Bone marrow (tissue), 2 donors: Measurements from ENCODE around the gene GARIN5B.
"Not testable (repeated sequence)": the region's sequence is repeated elsewhere in the genome, so short reads cannot be mapped to it uniquely, and the experiment has no call there.

Experiments used
- DNase-seq, 2 donors: peaks; one replicate each; lab custom pipeline; 2025; lab: John Stamatoyannopoulos, UW

The GARIN5B gene

DNA sequence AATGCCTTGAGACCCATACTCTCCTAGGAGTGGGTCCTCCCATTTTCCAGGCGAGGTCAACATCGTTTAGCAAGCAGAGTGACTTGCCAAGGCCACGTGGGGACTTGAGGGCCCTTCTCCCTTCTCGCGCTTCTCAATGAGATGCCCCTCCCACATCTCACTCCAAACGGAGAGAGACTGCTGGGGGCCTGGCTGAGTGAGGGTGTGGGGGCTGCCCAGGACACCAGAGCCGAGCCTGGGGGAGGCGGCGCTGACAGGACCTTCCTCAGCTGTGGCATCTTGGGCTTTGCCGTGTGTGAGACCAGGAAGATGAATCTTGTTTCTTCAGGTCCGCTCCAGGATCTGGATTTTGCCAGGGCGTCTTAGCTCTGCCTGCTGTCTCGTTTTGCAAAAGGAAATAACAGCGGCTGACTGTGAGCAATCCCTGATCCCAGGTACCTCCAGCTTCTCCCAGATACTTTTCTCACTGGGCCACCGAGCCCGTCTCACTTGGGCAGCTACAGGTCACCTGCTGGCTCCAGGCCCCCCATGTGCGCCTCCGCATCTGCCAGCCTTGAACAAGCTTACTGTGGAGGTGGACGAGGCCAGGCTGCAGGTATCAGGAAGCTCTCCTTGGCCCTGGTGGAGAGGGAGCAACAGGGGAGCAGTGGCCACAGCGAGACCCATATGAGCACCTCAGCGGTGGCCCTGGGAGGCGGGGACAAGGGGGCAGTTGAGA, 14.6 kb downstream of the GARIN5B start:
- DNase-seq: no peak

DNA sequence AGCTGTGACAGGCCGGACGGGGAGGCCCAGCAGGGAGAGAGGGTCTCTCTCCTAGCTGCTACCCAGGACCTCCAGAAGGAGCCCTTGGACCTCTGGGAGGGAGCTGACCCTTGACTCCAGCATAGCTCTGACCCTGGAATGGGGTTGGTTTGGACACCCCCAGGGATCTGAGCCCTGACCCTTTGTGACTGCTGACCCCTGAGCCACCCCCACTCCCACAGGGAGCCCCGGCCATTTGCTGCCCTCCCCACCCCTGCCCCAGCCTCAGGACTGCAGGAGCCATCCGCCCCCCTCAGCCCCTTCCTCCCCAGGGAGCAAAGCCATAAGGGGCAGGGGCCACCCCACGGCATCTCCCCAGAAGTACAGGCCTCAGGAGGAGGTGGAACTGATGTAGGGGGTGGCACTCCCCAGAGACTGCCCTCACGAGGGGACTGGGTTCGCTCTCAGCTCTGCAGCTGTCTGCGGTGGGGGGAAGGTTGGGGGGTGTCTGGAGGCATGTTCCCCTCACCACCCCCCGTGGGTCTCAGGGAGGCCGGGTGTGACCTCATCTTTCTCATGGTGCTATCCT, 15.5 kb downstream of the GARIN5B start:
- no peak for DNase-seq

DNA sequence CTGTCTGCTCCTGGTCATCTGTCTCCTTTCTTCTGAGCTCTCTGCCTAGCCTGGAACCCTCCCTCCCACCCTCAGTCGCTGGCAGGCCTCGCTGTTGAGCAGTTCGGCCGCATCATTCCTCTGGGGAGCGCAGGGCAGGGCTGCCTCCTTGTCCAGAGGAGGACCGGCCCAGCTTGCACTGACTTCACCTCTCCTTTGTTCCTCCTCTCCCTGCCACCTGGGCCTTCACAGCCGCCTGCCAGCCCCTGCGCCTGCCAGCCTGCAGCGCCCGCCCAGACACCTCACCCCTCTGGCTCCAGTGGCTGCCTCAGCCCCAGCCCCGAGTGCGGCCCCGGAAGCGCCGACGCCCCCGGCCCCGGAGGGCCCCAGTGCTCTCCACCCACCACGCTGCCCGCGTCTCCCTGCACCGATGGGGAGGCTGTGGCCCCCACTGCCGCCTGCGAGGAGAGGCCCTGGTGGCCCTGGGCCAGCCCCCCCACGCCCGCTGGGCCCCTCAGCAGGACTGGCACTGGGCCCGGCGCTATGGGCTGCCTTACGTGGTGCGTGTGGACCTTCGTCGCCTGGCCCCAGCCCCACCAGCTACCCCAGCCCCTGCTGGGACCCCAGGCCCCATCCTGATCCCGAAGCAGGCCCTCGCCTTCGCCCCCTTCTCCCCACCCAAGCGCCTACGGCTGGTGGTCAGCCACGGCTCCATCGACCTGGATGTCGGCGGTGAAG, 16.2 kb downstream of the GARIN5B start:
- DNase-seq: no peak

DNA sequence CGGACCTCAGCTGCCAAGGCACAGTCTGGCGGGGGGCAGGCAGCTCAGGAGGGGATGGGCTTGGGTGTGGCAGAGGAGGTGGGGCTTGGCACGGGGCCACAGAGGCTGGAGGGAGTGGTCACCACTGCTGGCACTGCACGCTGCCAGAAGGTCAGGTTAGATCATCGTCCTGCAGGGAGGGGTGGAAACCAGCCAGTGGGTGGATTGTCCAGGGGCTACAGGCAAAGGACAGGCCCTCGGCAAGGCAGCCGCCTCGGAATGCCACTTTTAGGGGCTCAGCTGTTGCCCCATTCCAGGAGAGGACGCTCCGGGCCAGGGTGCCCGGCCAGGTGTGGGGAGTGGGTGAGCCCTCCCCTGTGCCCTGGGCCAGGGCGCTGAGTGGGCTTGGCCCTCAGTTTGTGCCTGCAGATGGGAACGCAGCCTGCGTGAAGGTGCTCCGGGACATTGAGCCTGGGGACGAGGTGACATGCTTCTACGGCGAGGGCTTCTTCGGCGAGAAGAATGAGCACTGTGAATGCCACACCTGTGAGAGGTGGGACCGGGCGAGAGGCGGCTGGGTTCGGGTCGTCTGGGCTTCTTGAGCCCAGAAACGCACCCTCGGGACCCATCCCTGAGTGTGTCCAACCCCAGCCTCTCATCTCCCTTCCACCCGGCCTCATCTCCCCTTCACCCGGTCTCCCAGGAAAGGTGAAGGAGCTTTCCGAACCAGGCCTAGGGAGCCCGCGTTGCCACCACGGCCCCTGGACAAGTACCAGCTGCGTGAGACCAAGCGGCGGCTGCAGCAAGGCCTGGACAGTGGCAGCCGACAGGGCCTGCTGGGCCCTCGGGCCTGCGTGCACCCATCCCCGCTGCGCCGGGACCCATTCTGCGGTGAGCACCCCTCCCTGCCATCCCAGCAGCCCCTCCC, 17.0 kb downstream of the GARIN5B start:
- no peak for DNase-seq

DNA sequence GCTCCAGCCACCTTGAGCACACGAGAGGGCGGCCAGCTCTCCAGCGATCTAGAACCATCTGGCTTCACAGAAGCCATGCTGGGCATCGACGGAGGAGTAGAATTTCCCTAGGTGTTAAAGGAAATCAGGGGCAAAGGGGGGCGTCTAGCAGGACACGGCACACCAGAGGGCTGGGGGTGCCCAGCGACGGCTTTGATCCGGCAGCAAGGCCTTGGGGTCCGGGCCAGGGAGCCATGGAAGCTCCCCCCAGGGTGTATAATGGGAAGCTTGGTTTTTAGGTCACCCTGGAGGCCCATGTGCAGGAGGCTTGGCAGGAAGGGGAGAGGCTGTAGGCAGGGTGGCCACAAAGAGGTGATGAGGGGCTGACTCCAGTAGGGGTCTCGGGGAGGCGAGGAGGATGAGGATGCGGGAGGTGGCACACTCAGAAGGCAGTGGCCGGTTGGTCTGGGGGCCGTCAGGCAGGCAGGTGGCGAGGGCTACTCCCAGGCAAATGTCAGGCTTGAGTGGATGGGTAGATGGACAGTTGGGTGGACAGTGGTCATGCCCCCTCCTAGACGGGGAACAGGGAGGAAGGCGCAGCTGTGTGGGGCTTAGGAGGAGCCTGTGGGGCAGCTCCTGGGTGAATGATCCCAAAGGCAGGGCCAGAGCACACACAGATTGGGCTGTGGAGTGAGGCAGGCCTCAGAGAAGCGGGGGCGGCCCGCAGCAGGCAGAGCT, 17.8 kb downstream of the GARIN5B start:
- no peak for DNase-seq

DNA sequence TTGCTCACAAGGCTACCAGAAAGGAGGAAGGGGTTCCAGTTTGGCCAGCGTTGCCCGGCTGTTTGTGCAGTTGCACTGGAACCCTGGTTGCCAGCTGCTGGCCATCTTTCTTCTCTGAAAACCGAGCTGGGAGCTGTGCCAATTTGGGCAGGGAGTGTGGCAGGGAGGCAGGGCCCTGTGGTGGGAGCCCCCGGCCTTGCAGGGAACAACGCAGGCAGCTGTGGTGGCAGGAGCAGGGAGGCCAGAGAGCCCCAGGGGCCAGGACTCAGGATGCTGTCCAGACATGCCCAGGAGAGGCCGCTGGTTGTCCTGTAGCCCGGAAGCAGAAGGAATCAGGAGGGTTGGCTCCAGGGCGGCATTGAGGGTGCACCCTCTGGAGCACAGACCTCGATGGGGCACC, 18.6 kb downstream of the GARIN5B start:
- DNase-seq: no peak

DNA sequence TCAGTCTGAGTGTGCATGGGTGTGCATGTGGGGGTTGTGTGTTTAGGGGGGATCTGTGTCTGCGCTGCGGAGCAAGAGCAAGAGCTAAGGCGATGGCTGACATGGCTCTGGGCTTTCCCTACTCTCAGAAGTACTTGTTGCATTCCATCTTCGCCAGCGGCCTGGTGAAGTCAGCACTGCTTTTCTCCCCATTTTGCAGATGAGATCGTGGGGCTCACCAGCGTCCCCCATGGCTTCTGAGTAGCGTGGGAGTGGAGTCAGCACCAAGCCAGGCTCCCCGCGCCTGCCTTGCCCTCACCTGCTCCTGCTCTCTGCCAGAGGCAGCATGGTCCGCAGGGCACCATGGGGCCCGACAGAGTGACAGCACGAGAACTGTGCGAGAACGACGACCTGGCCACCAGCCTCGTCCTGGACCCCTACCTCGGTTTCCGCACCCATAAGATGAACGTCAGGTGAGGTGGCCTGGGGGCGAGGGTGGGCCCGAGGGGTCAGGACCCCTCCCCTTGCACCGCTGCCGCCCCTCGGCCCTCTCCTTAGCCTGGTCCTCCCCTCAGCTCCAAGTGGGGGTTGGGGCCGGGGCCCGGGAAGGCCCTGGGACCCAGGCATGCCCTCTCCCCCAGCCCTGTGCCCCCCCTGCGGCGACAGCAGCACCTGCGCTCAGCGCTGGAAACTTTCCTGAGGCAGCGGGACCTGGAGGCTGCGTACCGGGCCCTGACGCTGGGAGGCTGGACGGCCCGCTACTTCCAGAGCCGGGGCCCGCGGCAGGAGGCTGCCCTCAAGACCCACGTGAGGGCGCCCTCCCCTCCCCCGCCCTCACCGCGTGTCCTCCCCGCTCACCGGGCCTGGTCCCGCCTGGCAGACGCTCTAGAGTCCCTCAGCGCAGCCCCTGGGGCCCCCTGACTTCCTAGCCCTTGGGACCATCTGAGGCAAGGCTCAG, 21.2 kb downstream of the GARIN5B start:
- DNase-seq: no peak

DNA sequence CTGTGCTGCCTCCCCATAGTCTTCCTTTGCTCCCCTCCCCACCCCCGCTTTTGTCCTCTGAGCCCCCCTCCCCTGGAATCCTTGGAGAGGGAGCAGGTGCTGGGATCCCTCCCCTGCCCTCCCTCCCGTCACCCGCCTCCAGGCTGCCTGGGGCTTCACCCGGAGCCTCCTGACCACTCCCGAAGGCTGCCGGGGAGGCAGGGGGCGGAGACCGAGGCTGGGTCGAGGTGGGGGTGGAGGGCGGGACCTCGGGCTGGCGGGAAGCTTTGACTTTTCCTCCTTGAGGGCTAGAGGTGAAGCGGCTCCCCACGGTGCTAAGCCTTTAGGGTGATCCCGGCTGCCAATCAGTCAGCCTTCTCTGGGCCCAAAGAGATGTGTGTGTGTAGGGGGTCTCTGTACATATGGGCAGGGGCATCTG, 21.9 kb downstream of the GARIN5B start:
- no peak for DNase-seq

DNA sequence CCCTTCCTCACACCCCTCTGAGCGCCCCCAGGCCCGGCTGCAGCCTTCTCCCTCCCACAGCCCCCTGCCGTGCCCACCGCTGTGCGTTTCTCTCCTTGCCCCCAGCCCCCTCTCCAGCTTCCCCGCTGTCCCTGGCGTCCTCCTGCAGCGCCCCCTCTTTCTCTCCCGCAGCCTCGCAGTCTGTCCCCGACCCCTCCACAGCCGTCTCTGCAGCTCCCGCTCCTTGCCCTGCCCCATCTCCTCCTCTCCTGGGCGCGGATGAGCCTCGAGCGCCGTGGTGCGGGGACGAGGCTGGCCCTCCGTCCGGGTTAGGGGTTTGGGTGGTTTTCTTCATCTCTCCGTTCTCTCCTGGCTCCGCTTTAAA, 22.3 kb downstream of the GARIN5B start:
- DNase-seq: no peak

DNA sequence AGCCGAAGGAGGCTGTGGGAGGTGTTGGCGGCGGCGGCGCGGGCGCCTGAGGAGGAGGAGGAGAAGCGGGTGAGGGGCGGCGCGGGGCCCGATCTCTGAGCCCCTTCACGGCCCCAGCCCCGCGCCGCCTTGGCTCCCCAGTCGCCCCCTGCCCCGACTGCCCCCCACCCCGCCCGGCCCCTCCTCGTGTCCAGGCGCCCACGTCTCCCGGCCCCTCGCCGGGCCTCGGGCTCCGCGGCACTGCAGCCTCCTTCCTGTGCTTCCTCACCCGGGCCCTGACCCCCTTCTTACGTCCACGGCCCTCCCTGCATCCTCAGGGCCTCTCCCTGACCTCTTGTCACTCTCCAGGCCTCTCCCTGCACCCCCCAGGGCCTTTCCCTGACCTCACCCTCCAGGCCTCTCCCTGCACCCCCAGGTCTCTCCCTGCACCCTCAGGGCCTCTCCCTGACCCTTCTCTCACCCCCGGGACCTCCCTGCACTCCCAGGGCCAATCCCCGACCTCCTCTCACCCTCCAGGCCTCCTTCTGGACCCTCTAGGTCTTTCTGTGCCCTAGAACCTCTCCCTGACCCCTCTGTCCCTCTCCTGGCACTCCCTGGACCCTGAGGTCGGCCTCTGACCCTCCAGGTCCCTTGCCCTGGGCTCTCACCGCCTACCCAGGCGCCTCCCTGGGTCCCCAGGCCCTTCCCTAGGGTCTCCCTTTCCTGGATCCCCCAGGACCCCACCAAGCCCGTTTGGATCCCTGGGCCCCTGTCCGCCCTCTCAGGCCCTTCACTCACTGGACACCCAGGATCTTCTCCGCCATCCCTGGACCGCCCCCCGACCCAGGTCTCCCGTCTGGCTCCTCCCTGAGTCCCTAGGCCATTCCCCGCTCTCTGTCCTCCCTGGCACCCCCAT, 22.9 kb downstream of the GARIN5B start:
- no peak for DNase-seq

DNA sequence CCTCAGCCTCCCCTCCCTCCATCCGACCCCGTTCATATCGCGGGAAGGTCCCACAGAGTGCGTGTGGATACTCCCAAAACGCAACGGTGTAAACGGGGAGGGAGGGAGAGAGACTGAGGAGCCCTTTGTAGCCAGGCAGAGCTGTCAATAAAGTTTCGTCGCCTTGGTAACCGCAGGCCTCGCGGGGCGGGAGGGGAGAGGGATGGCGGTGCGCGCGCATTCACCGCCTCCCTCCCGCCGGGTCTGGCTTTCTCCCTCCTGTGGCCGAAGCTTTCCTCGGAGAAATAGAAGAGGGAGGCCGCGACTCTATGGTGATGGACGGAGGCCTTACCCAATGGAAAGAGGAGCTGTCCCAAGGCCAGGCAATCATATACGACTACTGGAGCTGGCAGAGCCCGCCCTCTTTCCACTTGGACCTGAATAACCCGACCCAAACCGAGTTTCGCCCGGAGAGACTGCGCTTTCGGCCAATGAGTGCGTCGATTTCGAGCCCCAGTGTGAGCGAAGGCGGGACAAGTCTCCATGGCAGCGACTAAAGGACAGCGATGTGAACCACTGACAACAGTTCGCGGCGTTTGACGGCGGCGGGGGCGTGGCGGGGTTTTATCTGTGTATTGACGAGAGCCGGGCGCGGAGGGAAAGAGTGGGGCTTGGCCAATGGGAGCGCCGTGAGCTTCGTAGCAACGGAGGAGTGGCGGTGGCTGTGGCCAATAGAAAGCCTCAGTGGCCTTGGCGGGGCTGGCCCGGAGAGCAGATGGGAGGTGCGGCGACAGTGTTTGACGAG, 23.8 kb downstream of the GARIN5B start, which contains the start of gene KMT5C:
Gene KMT5C, plus strand, starts transcription at position 772 of the 784 bp plus-strand sequence. CDS start 2,061 bp downstream, outside the sequence.
- DNase-seq: peak; percentile 97 to 99

DNA sequence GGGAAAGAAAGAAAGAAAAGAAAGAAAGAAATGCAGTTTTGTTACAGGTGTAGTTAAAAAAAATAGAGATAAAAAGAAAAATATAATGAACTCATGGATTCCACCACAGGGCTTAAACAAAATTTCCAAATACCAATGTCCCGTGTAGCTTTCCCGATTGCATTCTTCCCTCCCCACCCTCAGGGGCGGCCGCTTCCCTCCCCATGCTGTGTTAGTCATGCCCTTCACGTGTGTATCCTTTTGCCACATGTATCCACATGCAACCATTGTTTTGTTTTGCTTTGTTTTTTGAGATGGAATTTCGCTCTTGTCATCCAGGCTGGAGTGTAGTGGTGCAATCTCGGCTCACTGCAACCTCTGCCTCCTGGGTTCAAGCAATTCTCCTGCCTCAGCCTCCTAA, 27.0 kb downstream of the GARIN5B start:
- DNase-seq: no peak

DNA sequence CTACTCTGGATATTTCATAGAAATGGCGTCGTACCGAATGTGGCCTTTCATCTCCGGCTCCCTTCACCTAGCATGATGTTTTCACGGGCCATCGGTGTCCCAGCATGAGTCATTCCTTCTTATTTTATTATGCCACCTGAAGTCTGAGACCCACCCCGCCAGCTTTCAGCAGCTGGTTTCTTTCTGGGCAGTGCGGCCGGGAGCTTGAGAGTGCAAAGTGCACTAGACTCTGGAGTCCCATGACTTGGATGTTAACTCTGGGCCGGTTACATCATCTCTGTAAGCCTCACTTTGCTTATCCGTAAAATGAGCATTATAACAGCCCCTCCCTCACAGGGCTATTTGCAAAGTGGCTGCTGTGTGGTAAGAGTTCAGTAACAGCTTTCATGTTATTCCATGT, 29.2 kb downstream of the GARIN5B start:
- no peak for DNase-seq

DNA sequence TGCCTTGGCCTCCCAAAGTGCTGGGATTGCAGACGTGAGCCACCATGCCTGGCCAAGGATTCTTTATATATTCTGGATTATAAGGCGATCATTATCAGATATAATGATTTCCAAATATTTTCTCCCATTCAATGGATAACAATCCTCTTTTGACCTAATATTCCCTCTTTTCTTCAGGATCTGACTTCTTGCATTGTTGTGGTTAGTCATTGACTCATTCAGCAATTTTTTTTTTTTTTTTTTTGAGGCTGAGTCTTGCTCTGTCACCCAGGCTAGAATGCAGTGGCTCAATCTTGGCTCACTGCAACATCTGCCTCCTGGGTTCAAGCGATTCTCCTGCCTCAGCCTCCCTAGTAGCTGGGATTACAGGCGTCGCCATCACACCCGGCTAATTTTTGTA, 33.3 kb downstream of the GARIN5B start:
- DNase-seq: not testable (repeated sequence)

DNA sequence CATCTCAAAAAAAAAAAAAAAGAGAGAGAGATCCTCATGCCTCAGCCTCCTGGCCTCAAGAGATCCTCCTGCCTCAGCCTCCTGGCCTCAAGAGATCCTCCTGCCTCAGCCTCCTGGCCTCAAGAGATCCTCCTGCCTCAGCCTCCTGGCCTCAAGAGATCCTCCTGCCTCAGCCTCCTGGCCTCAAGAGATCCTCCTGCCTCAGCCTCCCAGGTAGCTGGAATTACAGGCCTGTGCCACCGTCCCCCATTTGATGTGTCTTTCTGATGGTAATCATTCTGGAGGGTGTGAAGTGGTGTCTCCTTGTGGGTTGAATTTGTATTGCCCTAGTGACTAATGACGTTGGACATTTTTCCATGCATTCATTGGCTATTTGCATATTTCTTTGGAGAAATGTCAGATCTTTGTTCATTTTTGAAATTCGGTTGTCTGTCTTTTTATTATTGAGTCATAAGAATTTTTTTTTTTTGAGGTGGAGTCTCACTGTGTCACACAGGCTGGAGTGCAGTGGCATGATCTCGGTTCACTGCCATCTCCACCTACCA, 34.2 kb downstream of the GARIN5B start:
- DNase-seq: not testable (repeated sequence)

DNA sequence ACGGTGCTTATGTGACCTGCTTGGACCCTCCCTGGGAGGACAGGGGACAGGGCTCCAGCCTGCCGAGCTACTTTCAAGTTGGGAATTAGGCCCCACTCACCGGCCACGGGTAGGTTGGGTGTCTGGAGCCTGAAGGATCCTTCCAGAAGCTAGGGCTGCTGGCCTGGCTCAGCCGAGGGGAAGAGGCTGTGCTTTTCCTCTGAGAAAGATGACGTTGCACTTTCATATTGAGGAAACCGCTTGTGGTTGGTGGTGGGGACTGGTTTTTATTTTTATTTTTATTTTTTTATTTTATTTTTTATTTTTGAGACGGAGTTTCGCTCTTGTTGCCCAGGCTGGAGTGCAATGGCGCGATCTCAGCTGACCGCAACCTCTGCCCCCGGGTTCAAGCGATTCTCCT, 37.9 kb downstream of the GARIN5B start, which contains the start of gene TMEM150B:
Gene TMEM150B, minus strand, starts transcription at position 170 of the 400 bp plus-strand sequence. CDS start 4,305 bp downstream, outside the sequence.
- DNase-seq: peak in 1 of 2 donors; percentile 19

DNA sequence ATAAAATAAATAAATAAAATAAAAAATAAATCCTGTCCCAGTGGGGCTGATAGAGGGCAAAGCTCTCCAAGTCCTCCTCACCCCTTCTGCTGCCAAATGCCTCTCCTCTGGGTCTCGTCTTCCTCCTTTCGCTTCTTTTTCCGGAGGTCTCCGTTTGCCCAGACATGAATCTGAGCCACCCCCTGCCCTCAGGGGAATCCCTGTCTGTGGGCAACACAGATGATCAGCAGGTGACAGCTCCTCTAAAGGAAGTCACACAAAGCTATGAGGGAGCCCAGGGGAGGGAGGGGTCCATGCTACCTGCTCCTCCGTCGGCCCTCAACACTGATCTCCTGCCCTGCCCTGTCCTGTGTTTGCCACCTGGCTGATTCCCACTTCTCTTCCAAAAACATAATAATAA, 38.4 kb downstream of the GARIN5B start:
- no peak for DNase-seq
